K562 (cell line): ENCODE measurements around the gene NIPSNAP3A. TPM values are rescaled to one million over a fixed set of nuclear protein-coding genes. Genes with fewer than 3 reads are reported as not detected.

Experiments used
- ATAC-seq: fragments of 200-7000 bp; cut with Tn5 transposase; 3 replicates; pipeline ENCODE4 v1.9.1; 2020; ENCODE audit warnings: moderate library complexity
- Bru-seq: library from RNA; stranded (reverse); fragments of 400-500 nt; gene quantifications from one replicate; lab custom pipeline; 2021; lab: Mats Ljungman, UMichigan
- BruChase-seq, 2 experiments: library from RNA; stranded (reverse); fragments of 400-500 nt; gene quantifications; one replicate each; lab custom pipeline; 2021; lab: Mats Ljungman, UMichigan
- BruUV-seq: library from RNA; stranded (reverse); fragments of 400-500 nt; replicated peaks from 2 replicates; lab custom pipeline; 2021; lab: Mats Ljungman, UMichigan
- CTCF ChIA-PET: fragments of 300-600 bp; formaldehyde crosslinking; extraction: SDS; loops from one replicate; lab custom pipeline; 2021; ENCODE audit warnings: low intra/inter-chr PET ratio; lab: Yijun Ruan, JAX
- POLR2A ChIA-PET: fragments of 300-600, 350-650 bp; sonication (Branson Sonifier 250); formaldehyde crosslinking; extraction: SDS; loops from one replicate; lab custom pipeline; 2021; ENCODE audit warnings: antibody characterized with exemption, inconsistent platforms; lab: Yijun Ruan, JAX
- DNase-seq, 4 experiments: peaks; one replicate each; pipeline versions ENCODE4 v3.0.0 to v3.0.0-alpha.2; 2011 to 2018; ENCODE audit warnings: low spot score in 3 of 4, mixed read lengths in 3 of 4; ENCODE audit errors: extremely low read depth in 1 of 4
- FAIRE-seq: peaks from 2 replicates; lab custom pipeline; 2011; peaks lifted over from hg19 to GRCh38; lab: Jason Lieb, UNC
- H2AFZ ChIP-seq: 2 replicates; pipeline ENCODE4 v1.6.0; 2011; ENCODE audit warnings: low read depth, low read length, control low read depth, inconsistent platforms
- H3K27ac ChIP-seq: fragments of 200-600 bp; 3 replicates; pipeline ENCODE4 v1.8.0; 2011; ENCODE audit warnings: low read depth, mild to moderate bottlenecking, control low read depth, inconsistent platforms, low read length, moderate library complexity, mixed read lengths; ENCODE audit errors: extremely low read depth
- H3K27me3 ChIP-seq, 2 experiments: fragments of 300-600 bp in 1 of 2; 2 replicates in 1 of 2; 3 replicates in 1 of 2; pipeline versions ENCODE4 v1.6.0 to v1.8.0; 2011; ENCODE audit warnings: inconsistent platforms in 2 of 2, low read length in 2 of 2, mild to moderate bottlenecking in 1 of 2, mixed read lengths in 1 of 2, moderate library complexity in 1 of 2; ENCODE audit not compliant: control insufficient read depth in 2 of 2, insufficient read depth in 2 of 2
- H3K36me3 ChIP-seq: fragments of 300-600 bp; 3 replicates; pipeline ENCODE4 v1.8.0; 2011; ENCODE audit warnings: mild to moderate bottlenecking, low read length, inconsistent platforms; ENCODE audit not compliant: control insufficient read depth, insufficient read depth
- H3K4me1 ChIP-seq, 2 experiments: fragments of 200-600 bp in 1 of 2; replicated peaks in 1 of 2; 2 replicates in 1 of 2; 3 replicates in 1 of 2; pipeline versions ENCODE4 v1.5.1 to v1.8.0; 2011; ENCODE audit warnings: inconsistent platforms in 2 of 2, low read length in 2 of 2, mild to moderate bottlenecking in 1 of 2, mixed read lengths in 1 of 2, moderate library complexity in 1 of 2; ENCODE audit not compliant: control insufficient read depth in 2 of 2, insufficient read depth in 2 of 2
- H3K4me2 ChIP-seq: 2 replicates; pipeline ENCODE4 v1.6.1; 2011; ENCODE audit warnings: low read length, control low read depth, inconsistent platforms, mixed read lengths; ENCODE audit not compliant: insufficient read depth
- H3K4me3 ChIP-seq: fragments of 200-600 bp; sonication (generic), shearing (Covaris generic); 2 replicates; pipeline ENCODE4 v1.5.1; 2016; ENCODE audit warnings: control low read depth, inconsistent platforms
- H3K79me2 ChIP-seq: fragments of 200-600 bp; 3 replicates; pipeline ENCODE4 v1.8.0; 2011; ENCODE audit warnings: low read length, inconsistent platforms; ENCODE audit not compliant: control insufficient read depth, insufficient read depth
- H3K9ac ChIP-seq, 2 experiments: 2 replicates each; pipeline versions ENCODE4 v1.6.0 to v1.6.1; 2011; ENCODE audit warnings: low read depth in 2 of 2, low read length in 2 of 2, control low read depth in 1 of 2, inconsistent platforms in 1 of 2, mild to moderate bottlenecking in 1 of 2, mixed read lengths in 1 of 2; ENCODE audit not compliant: insufficient read depth in 1 of 2
- H3K9me1 ChIP-seq: one replicate; pipeline ENCODE4 v1.6.0; 2011; ENCODE audit warnings: inconsistent platforms, mild to moderate bottlenecking, low read length, moderate library complexity; ENCODE audit not compliant: control insufficient read depth, insufficient read depth
- H3K9me3 ChIP-seq: replicated peaks from 2 replicates; pipeline ENCODE4 v1.5.1; 2011; ENCODE audit warnings: low read depth, low read length, inconsistent platforms; ENCODE audit not compliant: control insufficient read depth, insufficient read depth
- H4K20me1 ChIP-seq: replicated peaks from 2 replicates; pipeline ENCODE4 v1.6.1; 2011; ENCODE audit warnings: low read length, inconsistent platforms, mixed read lengths; ENCODE audit not compliant: control insufficient read depth, insufficient read depth
- CXXC5 ChIP-seq: fragments of 250-450 bp; sonication (Bioruptor Pico); IDR thresholded peaks from 2 replicates; pipeline ENCODE4 v1.8.0; 2022; ENCODE audit warnings: inconsistent platforms, mild to moderate bottlenecking, moderate library complexity
- KLF13 ChIP-seq: fragments of 450-650 bp; IDR thresholded peaks from 2 replicates; pipeline ENCODE4 v1.6.1; 2016; ENCODE audit warnings: missing genetic modification characterization, low read depth, mild to moderate bottlenecking, missing compliant biosample characterization, moderate library complexity, borderline replicate concordance
- NBN ChIP-seq: fragments of 450-650 bp; IDR thresholded peaks from 2 replicates; pipeline ENCODE4 v1.6.1; 2016; ENCODE audit warnings: low read depth, mild to moderate bottlenecking
- SMAD1 ChIP-seq: fragments of 150-350 bp; IDR thresholded peaks from 2 replicates; pipeline ENCODE4 v1.6.1; 2014; ENCODE audit warnings: low read length, low read depth; ENCODE audit not compliant: partially characterized antibody
- TEAD1 ChIP-seq, 2 experiments: fragments of 450-650 bp in 1 of 2; sonication (generic) in 1 of 2; formaldehyde crosslinking; IDR thresholded peaks; 2 replicates each; pipeline versions ENCODE4 v1.4.0 to v1.8.0; 2020 to 2022; ENCODE audit warnings: mild to moderate bottlenecking in 2 of 2, missing genetic modification reagents in 1 of 2
- YY1 ChIP-seq, 3 experiments: IDR thresholded peaks; 2 replicates each; pipeline ENCODE4 v1.6.1; 2011; ENCODE audit warnings: low read length in 2 of 3, mild to moderate bottlenecking in 2 of 3, moderate library complexity in 2 of 3, borderline replicate concordance in 1 of 3, control low read depth in 1 of 3, low read depth in 1 of 3; ENCODE audit not compliant: insufficient read depth in 3 of 3, insufficient replicate concordance in 2 of 3, control insufficient read depth in 1 of 3, insufficient read length in 1 of 3; ENCODE audit errors: extremely low read depth in 1 of 3
- ZBTB17 ChIP-seq: fragments of 450-650 bp; formaldehyde crosslinking; IDR thresholded peaks from 2 replicates; pipeline ENCODE4 v1.4.0; 2020; ENCODE audit warnings: mild to moderate bottlenecking
- ZNF609 ChIP-seq: sonication (generic); formaldehyde crosslinking; IDR thresholded peaks from 2 replicates; pipeline ENCODE4 v1.8.1; 2023; ENCODE audit warnings: missing genetic modification reagents, mild to moderate bottlenecking, borderline replicate concordance
- WGBS: fragments of 100-300 bp; shearing (Covaris generic); methylation state at CpG from one replicate; pipeline ENCODE4 v1.1.6; 2016; ENCODE audit warnings: low coverage, mixed read lengths; ENCODE audit not compliant: insufficient coverage; ENCODE audit errors: missing lambda C conversion rate; 5-methylcytosine and 5-hydroxymethylcytosine counted together
- in situ Hi-C: fragments of 300-500 bp; cut with MboI; formaldehyde crosslinking; loops from 4 replicates; pipeline ENCODE4 v1.15.0; 2018; ENCODE audit warnings: inconsistent platforms, mixed read lengths
- intact Hi-C: fragments of 100-400 bp; cut with micrococcal nuclease; formaldehyde crosslinking; loops from 2 replicates; pipeline ENCODE4 v1.14.2; 2022
- long read RNA-seq, 3 experiments: library from polyadenylated mRNA in 2 of 3; library from RNA in 1 of 3; unstranded in 2 of 3; stranded (forward) in 1 of 3; transcript quantifications; one replicate each; pipeline ENCODE4 v2.0.0, GENCODE V29; 2019 to 2022
- polyA minus RNA-seq, 3 experiments: library from RNA; depleted of rRNA, polyadenylated mRNA; stranded (reverse); fragments of >200 nt; gene quantifications; 2 replicates each; pipeline ENCODE4 v1.2.3, GENCODE V29; 2011
- polyA plus RNA-seq, 8 experiments: library from polyadenylated mRNA; depleted of rRNA in 4 of 8; stranded (reverse) in 5 of 8; unstranded in 3 of 8; fragments of >200 nt; fragmentation: Nextera tagmentation in 2 of 8; fragmentation: Illumina TruSeq in 1 of 8; extraction: Ambion mirVana in 2 of 8; extraction: Trizol in 1 of 8; gene quantifications; 2 replicates each; pipeline versions ENCODE4 v1.2.1 to v1.2.3, GENCODE V29; 2011 to 2014; ENCODE audit warnings: inconsistent platforms in 1 of 8, missing spikeins in 1 of 8
- total RNA-seq, 7 experiments: library from RNA; depleted of rRNA in 6 of 7; stranded (reverse); fragments of >200 nt in 6 of 7; fragmentation: Illumina TruSeq in 2 of 7; extraction: Trizol in 2 of 7; gene quantifications; 2 replicates each; pipeline versions ENCODE4 v1.2.1 to v1.2.3, GENCODE V29; 2011 to 2021; ENCODE audit warnings: low replicate concordance in 1 of 7

The NIPSNAP3A gene
- total RNA-seq (2011; cell fraction: chromatin; rRNA removed; ENCODE audit: low replicate concordance), result 11.0 and 20.0 TPM in 2 replicates
- 7.2 and 7.4 TPM in 2 replicates for total RNA-seq (2011; cell fraction: nucleolus; rRNA removed)
- total RNA-seq (2011; cell fraction: nucleoplasm; rRNA removed), result 12.8 and 15.3 TPM in 2 replicates
- total RNA-seq (2014; rRNA removed) (25.3 and 27.3 TPM in 2 replicates), total RNA-seq (2014; rRNA removed; fragmentation: Illumina TruSeq; extraction: Trizol) (40.5 and 44.7 TPM in 2 replicates), total RNA-seq (2015; rRNA removed; fragmentation: Illumina TruSeq; extraction: Trizol) (39.0 and 42.4 TPM in 2 replicates), total RNA-seq (2021) (30.3 and 34.9 TPM in 2 replicates), polyA plus RNA-seq (2011; rRNA removed) (63.7 and 81.0 TPM in 2 replicates), polyA plus RNA-seq (2014; fragmentation: Illumina TruSeq; extraction: Trizol) (29.1 TPM in 2 replicates), polyA plus RNA-seq (2014; fragmentation: Nextera tagmentation; extraction: Ambion mirVana) (100 to 1,000 TPM; 126 to 132 TPM), polyA plus RNA-seq (2014; rRNA removed) (32.9 and 42.2 TPM in 2 replicates), polyA minus RNA-seq (2011; rRNA and poly(A)+ RNA removed) (23.2 and 25.1 TPM in 2 replicates), Bru-seq, nascent RNA (percentile 79 among the genes with signal in this experiment), BruChase-seq, experiment 1, labeled RNA remaining after a 2-hour chase (percentile 76 among the genes with signal in this experiment), BruChase-seq, experiment 2, labeled RNA remaining after a 6-hour chase (percentile 74 among the genes with signal in this experiment)
- 14.0 and 30.1 TPM in 2 replicates for polyA plus RNA-seq (2011; cell fraction: cytosol; rRNA removed)
- 19.7 and 40.4 TPM in 2 replicates for polyA plus RNA-seq (2011; cell fraction: nucleus; rRNA removed)
- 36.8 and 47.2 TPM in 2 replicates for polyA plus RNA-seq (2012)
- 10.3 and 13.6 TPM in 2 replicates for polyA minus RNA-seq (2011; cell fraction: cytosol; rRNA and poly(A)+ RNA removed)
- 9.2 and 13.8 TPM in 2 replicates for polyA minus RNA-seq (2011; cell fraction: nucleus; rRNA and poly(A)+ RNA removed)
- long read RNA-seq, experiment 1, transcript NIPSNAP3A-201 (6 exons, 1,633 nt), result major isoform, 57 of 121 reads
- long read RNA-seq, experiment 1, partial matches to known transcripts, result 48 of 121 reads
- long read RNA-seq, experiment 1, other reads (novel, unspliced or antisense), result 15 of 121 reads
- long read RNA-seq, experiment 2, partial matches to known transcripts, result 4 of 18 reads
- long read RNA-seq, experiment 2, other reads (novel, unspliced or antisense), result 10 of 18 reads
- long read RNA-seq, experiment 3, transcript NIPSNAP3A-201 (6 exons, 1,633 nt), result major isoform, 24 of 49 reads
- long read RNA-seq, experiment 3, partial matches to known transcripts, result 21 of 49 reads
- long read RNA-seq, experiment 3, other reads (novel, unspliced or antisense), result 4 of 49 reads

DNA sequence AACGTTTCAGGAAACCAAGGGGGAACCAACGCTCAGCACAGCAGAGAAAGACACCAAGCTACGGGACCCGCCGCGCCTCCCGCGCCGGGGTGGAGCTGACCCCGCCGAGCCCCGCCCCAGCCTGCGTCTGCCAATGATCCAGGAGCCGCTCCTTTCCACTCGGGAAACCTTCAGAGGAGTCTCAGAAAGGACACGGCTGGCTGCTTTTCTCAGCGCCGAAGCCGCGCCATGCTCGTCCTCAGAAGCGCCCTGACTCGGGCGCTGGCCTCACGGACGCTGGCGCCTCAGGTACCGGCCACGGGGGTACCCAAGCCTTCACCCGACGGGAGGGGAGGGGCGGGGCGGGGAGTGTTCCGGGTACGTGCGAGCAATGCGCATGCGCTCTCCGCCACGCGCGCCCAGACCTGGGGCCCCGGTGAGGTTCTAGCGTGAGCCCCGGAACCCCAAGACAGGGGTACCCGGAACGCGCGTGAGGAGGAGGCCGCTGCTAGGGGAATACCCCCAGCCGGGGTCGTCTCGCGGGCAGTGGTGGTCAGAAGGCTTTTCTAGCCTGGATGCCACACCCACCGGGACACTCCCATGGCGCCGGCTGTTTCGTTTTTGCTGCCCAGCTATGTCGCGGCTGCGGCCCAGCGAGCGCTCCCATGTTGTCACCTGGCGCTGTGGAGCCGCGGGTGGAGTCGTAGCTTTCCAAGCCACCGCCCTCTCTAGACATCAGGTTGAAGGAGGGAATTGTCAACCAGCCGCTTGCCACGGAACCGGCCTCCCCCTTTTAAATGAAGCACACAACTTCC is at the start of gene NIPSNAP3A:
Gene NIPSNAP3A (plus strand): TSS at position 119 of the 794 bp plus-strand sequence. CDS start 110 bp downstream, at position 229.
- TSS peak; percentile 65 for BruUV-seq
- peak within 1 kb of the TSS; percentile 80 to 96 for H3K9ac ChIP-seq
- no peaks in the 10 kb centered on the region for H4K20me1 ChIP-seq
- peak; percentile 69 for FAIRE-seq
- peak within 1 kb of the TSS; percentile 99 for H3K4me2 ChIP-seq
- peak; percentile 93 for ATAC-seq
- H3K27me3 ChIP-seq, result no peaks in the 10 kb centered on the region
- peak within 1 kb of the TSS; percentile 89 for H3K27ac ChIP-seq
- peak within 1 kb of the TSS; percentile 99 for H2AFZ ChIP-seq
- H3K79me2 ChIP-seq, result peaks cover 39% of the 10 kb centered on the region
- intact Hi-C loops (loop anchor here (2.0 to 10.0 kb wide), 3 partner anchors 27 to 655 kb away; partner anchors contain the start of gene SMC2), in situ Hi-C loops (no loop called here)
- H3K9me3 ChIP-seq, result no peaks in the 10 kb centered on the region
- peak within 1 kb of the TSS; percentile 80 for H3K4me3 ChIP-seq
- peaks cover 20% of the 10 kb centered on the region for H3K36me3 ChIP-seq
- no peaks in the 10 kb centered on the region for H3K9me1 ChIP-seq
- peaks cover 13 to 26% of the 10 kb centered on the region in 2 experiments; a peak in 4 of 5 replicates for H3K4me1 ChIP-seq
- POLR2A ChIA-PET, result interaction anchor here (0.6 to 1.5 kb wide), 7 partner anchors 8 to 654 kb away, joined by 3 to 5 read pairs (median 4); partner anchors contain the start of genes NIPSNAP3B and SMC2
- WGBS, result under 1% methylated on average over 54 of the region's 71 CpGs
- DNase-seq, result peak; percentile 89 to 94 (median 92)
- CTCF ChIA-PET, result no interaction called here
- TF ChIP-seq TEAD1 (CRISPR knock-in tag; IDR thresholded peaks at IDR 0.05), result 0 out of 4 replicates have a peak, but pooled peaks of 1 of the 2 experiments have one; percentile 6
- TF ChIP-seq SMAD1, result peak; percentile 11
- TF ChIP-seq ZNF609 (CRISPR knock-in tag), result peak; percentile 71; the same call in 1 of the 2 replicates
- no peak for TF ChIP-seq ZBTB17
- TF ChIP-seq KLF13 (tag), result peak; percentile 73; the same call in 1 of the 2 replicates
- TF ChIP-seq NBN, result no peak
- peak; percentile 63 for TF ChIP-seq CXXC5
- peak; percentile 10 to 72 (median 65) for TF ChIP-seq YY1 (IDR thresholded peaks at IDR 0.05; ENCODE audit: borderline replicate concordance in 1 of 3, control insufficient read depth in 1 of 3, extremely low read depth in 1 of 3, insufficient read depth in 3 of 3, insufficient read length in 1 of 3, insufficient replicate concordance in 2 of 3, low read depth in 1 of 3, low read length in 2 of 3)
